Panc1 (cell line): Measurements from ENCODE around the gene FAF1.

Experiments used
- CTCF ChIP-seq: fragments of 450-650 bp; IDR thresholded peaks from 2 replicates; pipeline ENCODE4 v1.5.1; 2017; ENCODE audit warnings: mild to moderate bottlenecking
- REST ChIP-seq, 2 experiments: IDR thresholded peaks; 2 replicates each; pipeline ENCODE4 v1.6.1; 2011 to 2012; ENCODE audit warnings: low read depth in 2 of 2, control low read depth in 1 of 2, low read length in 1 of 2, mild to moderate bottlenecking in 1 of 2, moderate library complexity in 1 of 2; ENCODE audit not compliant: insufficient read depth in 1 of 2
- SIN3A ChIP-seq: IDR thresholded peaks from 2 replicates; pipeline ENCODE4 v1.6.1; 2012; ENCODE audit warnings: low read depth, mild to moderate bottlenecking, low read length, moderate library complexity, borderline replicate concordance; ENCODE audit not compliant: insufficient read depth

GRCh38 chr1:50930193-50930592, 29.9 kb downstream of the FAF1 start:
- no peak for TF ChIP-seq REST (IDR thresholded peaks at IDR 0.05; ENCODE audit: insufficient read depth in 1 of 2, low read depth in 2 of 2, low read length in 1 of 2)
- no peak for TF ChIP-seq CTCF
- TF ChIP-seq SIN3A = no peak
